ENCODE data around the gene CAMK2N1.
A peak's percentile ranks its signal among the peaks of the same experiment; 100 is the strongest.
"Not testable (repeated sequence)": the region's sequence is repeated elsewhere in the genome, so short reads cannot be mapped to it uniquely, and the experiment has no call there.

Gene CAMK2N1

GRCh38 chr1:20497506-20497905 is 11.5 kb upstream of the CAMK2N1 start:
- TF ChIP-seq ZNF384 (IDR thresholded peaks at IDR 0.05) (no peak), PKNOX1 (IDR thresholded peaks at IDR 0.05) (no peak)
- ChIA-PET POLR2A (interaction anchor here (0.7 kb wide), 1 partner anchor 10 kb away, joined by 3 read pairs; no protein-coding TSS in a partner anchor), CTCF (interaction anchor here (0.6 kb wide), 1 partner anchor 201 kb away, joined by 3 read pairs; no protein-coding TSS in a partner anchor)
- DNase-seq (ENCODE audit: extremely low spot score): no peak

GRCh38 chr1:20496725-20497383 is 10.8 kb upstream of the CAMK2N1 start:
- POLR2A ChIA-PET, CTCF ChIA-PET: not testable (repeated sequence)

GRCh38 chr1:20496241-20496661 is 10.2 kb upstream of the CAMK2N1 start:
- ChIA-PET POLR2A (no interaction called here), CTCF (no interaction called here)
- DNase-seq (ENCODE audit: extremely low spot score): no peak
- TF ChIP-seq BHLHE40 (IDR thresholded peaks at IDR 0.05; ENCODE audit: borderline replicate concordance): no peak
- no peak for TF ChIP-seq ZNF384 (IDR thresholded peaks at IDR 0.05)
- no peak for TF ChIP-seq TARDBP (IDR thresholded peaks at IDR 0.05)
- no peak for TF ChIP-seq ELF4 (IDR thresholded peaks at IDR 0.05)
- TF ChIP-seq NFRKB (IDR thresholded peaks at IDR 0.05): no peak
- no peak for TF ChIP-seq FOXM1 (IDR thresholded peaks at IDR 0.05; ENCODE audit: borderline replicate concordance)
- no peak for TF ChIP-seq L3MBTL2 (conservative IDR thresholded peaks at IDR 0.05)
- no peak for TF ChIP-seq PKNOX1 (IDR thresholded peaks at IDR 0.05)
- no peak for TF ChIP-seq HDGF (IDR thresholded peaks at IDR 0.05; ENCODE audit: borderline replicate concordance)
- no peak for TF ChIP-seq FOXA1 (IDR thresholded peaks at IDR 0.05)
- TF ChIP-seq SUZ12 (IDR thresholded peaks at IDR 0.05): no peak
- no peak for TF ChIP-seq ARNT (IDR thresholded peaks at IDR 0.05)
- TF ChIP-seq SP1 (IDR thresholded peaks at IDR 0.05): no peak
- no peak for TF ChIP-seq LEF1 (IDR thresholded peaks at IDR 0.05; ENCODE audit: borderline replicate concordance)
- no peak for TF ChIP-seq FOXK2 (IDR thresholded peaks at IDR 0.05)

More at GRCh38 chr1:20496725-20497383, 10.8 kb upstream of the CAMK2N1 start:
- DNase-seq (ENCODE audit: extremely low spot score): not testable (repeated sequence)

- DNase-seq (ENCODE audit: extremely low spot score): no peak
- POLR2A ChIA-PET: no interaction called here
- CTCF ChIA-PET: interaction anchor here (1.1 to 1.7 kb wide), 2 partner anchors 69 to 134 kb away, joined by 3 to 6 read pairs; no protein-coding TSS in a partner anchor
- no peak for TF ChIP-seq FOXM1 (IDR thresholded peaks at IDR 0.05; ENCODE audit: borderline replicate concordance)
These were observed 9.7 kb upstream of the CAMK2N1 start for GRCh38 chr1:20495661-20496060.

GRCh38 chr1:20494609-20495311 is 8.8 kb upstream of the CAMK2N1 start:
- CTCF ChIA-PET: interaction anchor here (0.5 to 2.0 kb wide), 7 partner anchors 18 to 610 kb away, joined by 3 to 7 read pairs (median 3); no protein-coding TSS in a partner anchor
- POLR2A ChIA-PET: no interaction called here
- no peak for DNase-seq (ENCODE audit: extremely low spot score)
- TF ChIP-seq BHLHE40 (IDR thresholded peaks at IDR 0.05; ENCODE audit: borderline replicate concordance): no peak
- no peak for TF ChIP-seq SP1 (IDR thresholded peaks at IDR 0.05)
- no peak for TF ChIP-seq PKNOX1 (IDR thresholded peaks at IDR 0.05)
- no peak for TF ChIP-seq ZNF384 (IDR thresholded peaks at IDR 0.05)
- no peak for TF ChIP-seq SUZ12 (IDR thresholded peaks at IDR 0.05)
- no peak for TF ChIP-seq ARNT (IDR thresholded peaks at IDR 0.05)
- no peak for TF ChIP-seq LEF1 (IDR thresholded peaks at IDR 0.05; ENCODE audit: borderline replicate concordance)
- no peak for TF ChIP-seq TARDBP (IDR thresholded peaks at IDR 0.05)
- no peak for TF ChIP-seq FOXM1 (IDR thresholded peaks at IDR 0.05; ENCODE audit: borderline replicate concordance)
- no peak for TF ChIP-seq NFRKB (IDR thresholded peaks at IDR 0.05)
- TF ChIP-seq HDGF (IDR thresholded peaks at IDR 0.05; ENCODE audit: borderline replicate concordance): no peak

- TF ChIP-seq TARDBP (IDR thresholded peaks at IDR 0.05): no peak
- no peak for TF ChIP-seq LEF1 (IDR thresholded peaks at IDR 0.05; ENCODE audit: borderline replicate concordance)
- no peak for TF ChIP-seq SUZ12 (IDR thresholded peaks at IDR 0.05)
- no peak for TF ChIP-seq L3MBTL2 (conservative IDR thresholded peaks at IDR 0.05)
- no peak for TF ChIP-seq SP1 (IDR thresholded peaks at IDR 0.05)
- TF ChIP-seq FOXK2 (IDR thresholded peaks at IDR 0.05): no peak
- TF ChIP-seq PKNOX1 (IDR thresholded peaks at IDR 0.05): no peak
- TF ChIP-seq BHLHE40 (IDR thresholded peaks at IDR 0.05; ENCODE audit: borderline replicate concordance): no peak
- TF ChIP-seq ZNF384 (IDR thresholded peaks at IDR 0.05): no peak
- TF ChIP-seq ARNT (IDR thresholded peaks at IDR 0.05): no peak
- POLR2A ChIA-PET: no interaction called here
- CTCF ChIA-PET: interaction anchor here (0.5 to 2.0 kb wide), 9 partner anchors 17 to 609 kb away, joined by 3 to 9 read pairs (median 3); no protein-coding TSS in a partner anchor
- peak; percentile 82 for DNase-seq (ENCODE audit: extremely low spot score)
These were observed 8.0 kb upstream of the CAMK2N1 start for GRCh38 chr1:20493839-20494608.
